ENCODE data around the gene GRK4. TPM values are rescaled to one million over a fixed set of nuclear protein-coding genes. Genes with fewer than 3 reads are reported as not detected.

GRK4 gene
- total RNA-seq, 1 experiment from 2014 or later: 2.5 TPM

- no TSS peak for BruUV-seq (replicated peaks)
- POLR2A ChIA-PET: no interaction called here
- intact Hi-C loops (cut with micrococcal nuclease; ENCODE audit: unreplicated experiment) (no loop called here), in situ Hi-C loops (cut with HindIII; ENCODE audit: low pct_unique_long_range_greater_than_20kb, low sequenced_read_pairs) (no loop called here)
- Histone ChIP-seq H3K9me3 (ENCODE audit: control insufficient read depth, insufficient read depth, low read depth, low read length) (no peaks in the 10 kb centered on the region), H3K4me1 (ENCODE audit: control insufficient read depth, insufficient read depth, low read length) (peaks cover 3% of the 10 kb centered on the region; the same call in 1 of the 2 replicates), H3K36me3 (ENCODE audit: control insufficient read depth, insufficient read depth, low read length) (no peaks in the 10 kb centered on the region), H3K4me3 (ENCODE audit: low read depth in 2 of 2, low read length in 2 of 2) (no peak overlapping the region), H3K27me3 (ENCODE audit: control insufficient read depth, insufficient read depth, low read length) (no peaks in the 10 kb centered on the region), H3K27ac (ENCODE audit: low read length) (no peak overlapping the region)
- DNase-seq (ENCODE audit: low read depth, low spot score) (no peak), ATAC-seq (no peak)
- no peak for TF ChIP-seq SIN3A (IDR thresholded peaks at IDR 0.05; ENCODE audit: borderline replicate concordance, insufficient read depth, low read depth, low read length)
- TF ChIP-seq POLR2AphosphoS5 (IDR thresholded peaks at IDR 0.05; ENCODE audit: low read depth, low read length): no peak
- no peak for TF ChIP-seq CTCF (IDR thresholded peaks at IDR 0.05)
- no peak for TF ChIP-seq TCF7L2 (IDR thresholded peaks at IDR 0.05; ENCODE audit: low read depth, low read length)
- TF ChIP-seq REST (IDR thresholded peaks at IDR 0.05; ENCODE audit: insufficient read depth in 1 of 2, low read depth in 2 of 2, low read length in 1 of 2): no peak
- CTCF ChIA-PET: no interaction called here
These were observed 37.9 kb upstream of the GRK4 start for GRCh38 chr4:2925496-2925895.

- intact Hi-C loops (cut with micrococcal nuclease; ENCODE audit: unreplicated experiment) (no loop called here), in situ Hi-C loops (cut with HindIII; ENCODE audit: low pct_unique_long_range_greater_than_20kb, low sequenced_read_pairs) (no loop called here)
- H3K27me3 ChIP-seq (ENCODE audit: control insufficient read depth, insufficient read depth, low read length): no peaks in the 10 kb centered on the region
- H3K9me3 ChIP-seq (ENCODE audit: control insufficient read depth, insufficient read depth, low read depth, low read length): no peaks in the 10 kb centered on the region
- H3K36me3 ChIP-seq (ENCODE audit: control insufficient read depth, insufficient read depth, low read length): no peaks in the 10 kb centered on the region
- no peak overlapping the region for H3K4me3 ChIP-seq (ENCODE audit: low read depth in 2 of 2, low read length in 2 of 2)
- ChIA-PET CTCF (no interaction called here), POLR2A (no interaction called here)
- TF ChIP-seq TCF7L2 (IDR thresholded peaks at IDR 0.05; ENCODE audit: low read depth, low read length) (no peak), CTCF (IDR thresholded peaks at IDR 0.05) (no peak), SIN3A (IDR thresholded peaks at IDR 0.05; ENCODE audit: borderline replicate concordance, insufficient read depth, low read depth, low read length) (no peak), REST (IDR thresholded peaks at IDR 0.05; ENCODE audit: insufficient read depth in 1 of 2, low read depth in 2 of 2, low read length in 1 of 2) (no peak), POLR2AphosphoS5 (IDR thresholded peaks at IDR 0.05; ENCODE audit: low read depth, low read length) (no peak)
- ATAC-seq: no peak
- BruUV-seq (replicated peaks): no TSS peak
- peaks cover 7% of the 10 kb centered on the region; the same call in 1 of the 2 replicates for H3K4me1 ChIP-seq (ENCODE audit: control insufficient read depth, insufficient read depth, low read length)
- no peak overlapping the region for H3K27ac ChIP-seq (ENCODE audit: low read length)
- no peak for DNase-seq (ENCODE audit: low read depth, low spot score)
These were observed 37.2 kb upstream of the GRK4 start for GRCh38 chr4:2925931-2926860.
